HepG2 (cell line): Measurements from ENCODE around the gene EMC9. TPM values are rescaled to one million over a fixed set of nuclear protein-coding genes. Genes with fewer than 3 reads are reported as not detected.
A peak's percentile ranks its signal among the peaks of the same experiment; 100 is the strongest.

Experiments
- HNF4A ChIP-seq: sonication (generic); formaldehyde crosslinking; IDR thresholded peaks from 2 replicates; pipeline ENCODE4 v1.4.0; 2020; ENCODE audit warnings: missing genetic modification reagents
- KDM6A ChIP-seq: IDR thresholded peaks from 2 replicates; pipeline ENCODE4 v1.6.1; 2016; ENCODE audit warnings: low read depth
- NKX3-1 ChIP-seq: sonication (generic); formaldehyde crosslinking; IDR thresholded peaks from 2 replicates; pipeline ENCODE4 v1.5.0; 2020; ENCODE audit warnings: missing genetic modification reagents
- PPARG ChIP-seq: conservative IDR thresholded peaks from 2 replicates; pipeline ENCODE4 v1.6.1; 2016; ENCODE audit warnings: missing biosample characterization, missing genetic modification reagents
- RAD21 ChIP-seq: fragments of 450-650 bp; formaldehyde crosslinking; IDR thresholded peaks from 2 replicates; pipeline ENCODE4 v1.5.0; 2020; ENCODE audit warnings: mild to moderate bottlenecking
- RARG ChIP-seq: sonication (generic); formaldehyde crosslinking; IDR thresholded peaks from 2 replicates; pipeline ENCODE4 v1.4.0; 2020; ENCODE audit warnings: low read depth, mild to moderate bottlenecking, missing genetic modification reagents
- RFX1 ChIP-seq: fragments of 450-650 bp; IDR thresholded peaks from 2 replicates; pipeline ENCODE4 v1.6.1; 2017
- RFX3 ChIP-seq: IDR thresholded peaks from 2 replicates; pipeline ENCODE4 v1.6.1; 2016; ENCODE audit warnings: missing biosample characterization, missing genetic modification reagents
- SRF ChIP-seq: IDR thresholded peaks from 2 replicates; pipeline ENCODE4 v1.6.1; 2011; ENCODE audit warnings: mild to moderate bottlenecking, low read depth, low read length, moderate library complexity
- TEAD3 ChIP-seq: optimal IDR thresholded peaks from 2 replicates; pipeline ENCODE3; 2016; ENCODE audit warnings: borderline replicate concordance
- ZFP37 ChIP-seq: sonication (generic); formaldehyde crosslinking; IDR thresholded peaks from 2 replicates; pipeline ENCODE4 v1.4.0; 2020; ENCODE audit warnings: missing genetic modification reagents, borderline replicate concordance
- ZFP62 ChIP-seq: sonication (generic); formaldehyde crosslinking; IDR thresholded peaks from 2 replicates; pipeline ENCODE4 v1.4.0; 2020; ENCODE audit warnings: missing genetic modification reagents
- ZKSCAN1 ChIP-seq: fragments of 150-350 bp; IDR thresholded peaks from 2 replicates; pipeline ENCODE4 v1.6.1; 2014; ENCODE audit warnings: low read length
- ZNF280B ChIP-seq: sonication (generic); formaldehyde crosslinking; IDR thresholded peaks from 2 replicates; pipeline ENCODE4 v1.5.0; 2020; ENCODE audit warnings: missing genetic modification reagents, mild to moderate bottlenecking, borderline replicate concordance
- ZNF292 ChIP-seq: sonication (generic); formaldehyde crosslinking; IDR thresholded peaks from 2 replicates; pipeline ENCODE4 v1.8.1; 2022; ENCODE audit warnings: mild to moderate bottlenecking, low read depth, missing genetic modification reagents, borderline replicate concordance
- ZNF503 ChIP-seq: sonication (generic); formaldehyde crosslinking; IDR thresholded peaks from 2 replicates; pipeline ENCODE4 v1.4.0; 2020; ENCODE audit warnings: missing genetic modification reagents
- ZNF569 ChIP-seq: sonication (generic); formaldehyde crosslinking; IDR thresholded peaks from 2 replicates; pipeline ENCODE4 v1.5.0; 2020; ENCODE audit warnings: mild to moderate bottlenecking, missing genetic modification reagents, moderate library complexity, borderline replicate concordance
- ZNF616 ChIP-seq: sonication (generic); formaldehyde crosslinking; IDR thresholded peaks from 2 replicates; pipeline ENCODE4 v1.5.0; 2020; ENCODE audit warnings: low read depth, mild to moderate bottlenecking, missing genetic modification reagents
- polyA plus RNA-seq, 8 experiments: library from polyadenylated mRNA; depleted of rRNA in 3 of 8; stranded (reverse) in 7 of 8; unstranded in 1 of 8; fragments of >200 nt; fragmentation: Illumina TruSeq in 4 of 8; extraction: Trizol in 4 of 8; gene quantifications; 2 replicates each; pipeline versions ENCODE4 v1.2.1 to v1.2.3, GENCODE V29; 2011 to 2016; ENCODE audit warnings: low read depth in 4 of 8, missing spikeins in 1 of 8, mixed read lengths in 1 of 8; ENCODE audit not compliant: insufficient read depth in 1 of 8
- total RNA-seq, 5 experiments: library from RNA; depleted of rRNA; stranded (reverse); fragments of >200 nt; fragmentation: Illumina TruSeq; extraction: Trizol; gene quantifications; 2 replicates each; pipeline ENCODE4 v1.2.3, GENCODE V29; 2016; ENCODE audit warnings: low read depth in 1 of 5
- TF ChIP-seq, protein P1 (sequence below): sonication (generic); formaldehyde crosslinking; conservative IDR thresholded peaks from 2 replicates; pipeline ENCODE4 v1.8.1; 2023; ENCODE audit warnings: missing genetic modification reagents
- TF ChIP-seq, protein P2 (sequence below): sonication (generic); formaldehyde crosslinking; IDR thresholded peaks from 2 replicates; pipeline ENCODE4 v1.4.0; 2020; ENCODE audit warnings: missing genetic modification reagents, borderline replicate concordance

Gene EMC9
- total and polyA plus RNA-seq, 2 of the 13 experiments (the other 11 are each of a cell fraction or from before 2014, with no cell fraction given), result 60.5 to 78.7 TPM

DNA sequence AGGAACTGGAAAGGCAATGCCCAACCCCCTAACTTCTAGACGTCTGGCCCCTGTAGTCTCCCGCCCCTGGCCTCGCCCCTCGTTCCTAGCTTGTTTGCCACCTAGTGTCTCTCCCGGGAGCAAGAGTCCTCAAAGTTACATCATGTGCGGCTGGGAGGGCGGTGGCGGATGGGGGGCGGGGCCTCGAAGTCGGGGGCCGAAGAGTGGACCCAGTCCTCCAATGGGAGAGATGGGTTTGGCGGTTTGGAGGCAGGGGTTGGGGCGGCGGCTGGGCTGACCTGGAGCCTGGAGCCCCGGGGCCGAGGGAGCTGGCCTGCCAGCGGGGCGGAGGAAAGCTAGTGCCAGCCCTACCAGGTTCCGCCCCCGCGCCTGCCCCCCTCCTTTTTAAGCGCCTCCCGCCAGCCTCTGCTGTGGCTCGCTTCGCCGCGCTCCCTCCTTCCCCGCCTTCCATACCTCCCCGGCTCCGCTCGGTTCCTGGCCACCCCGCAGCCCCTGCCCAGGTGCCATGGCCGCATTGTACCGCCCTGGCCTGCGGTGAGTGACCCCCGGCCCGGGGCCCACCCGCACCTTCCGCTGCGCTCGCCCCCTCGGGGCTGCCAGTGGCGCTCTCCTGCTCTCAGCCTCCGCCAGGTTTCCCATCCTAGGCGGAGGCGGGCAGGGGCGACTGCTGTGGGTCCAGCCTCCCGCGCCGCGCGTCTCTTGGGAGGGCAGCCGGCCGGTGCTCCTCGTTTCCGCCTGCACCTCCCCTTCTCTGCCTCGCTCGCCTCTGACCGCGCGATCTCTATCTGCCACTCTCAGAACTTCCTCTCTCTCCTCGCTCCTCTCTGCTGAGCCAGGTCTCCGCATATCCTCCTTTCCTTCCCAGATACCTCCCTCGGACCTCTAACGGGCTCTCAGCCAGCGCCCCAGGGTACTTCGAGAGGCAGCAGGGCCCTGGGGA is 47.2 kb downstream of the EMC9 start, which contains the start of gene PCK2 (continued):
- TF ChIP-seq ZNF280B (no peak), ZNF616 (CRISPR knock-in tag) (peak; percentile 94), RAD21 (CRISPR knock-in tag) (peak; percentile 83), ZFP37 (CRISPR knock-in tag) (peak; percentile 94), TEAD3 (CRISPR knock-in tag) (peak; percentile 82), NKX3-1 (peak; percentile 92), ZNF503 (CRISPR knock-in tag) (peak; percentile 90), RARG (peak; percentile 17; the same call in 1 of the 2 replicates), ZFP62 (CRISPR knock-in tag) (peak; percentile 93; the same call in 1 of the 2 replicates), ZNF569 (CRISPR knock-in tag) (peak; percentile 78; the same call in 1 of the 2 replicates), RFX3 (CRISPR knock-in tag) (no peak; the same call in 1 of the 2 replicates), ZNF292 (CRISPR knock-in tag) (peak; percentile 79), HNF4A (CRISPR knock-in tag) (peak; percentile 90), KDM6A (peak; percentile 71), RFX1 (no peak), SRF (peak; percentile 53; the same call in 1 of the 2 replicates), ZKSCAN1 (no peak), PPARG (CRISPR knock-in tag) (peak; percentile 75)
- TF ChIP-seq, protein P1, sequence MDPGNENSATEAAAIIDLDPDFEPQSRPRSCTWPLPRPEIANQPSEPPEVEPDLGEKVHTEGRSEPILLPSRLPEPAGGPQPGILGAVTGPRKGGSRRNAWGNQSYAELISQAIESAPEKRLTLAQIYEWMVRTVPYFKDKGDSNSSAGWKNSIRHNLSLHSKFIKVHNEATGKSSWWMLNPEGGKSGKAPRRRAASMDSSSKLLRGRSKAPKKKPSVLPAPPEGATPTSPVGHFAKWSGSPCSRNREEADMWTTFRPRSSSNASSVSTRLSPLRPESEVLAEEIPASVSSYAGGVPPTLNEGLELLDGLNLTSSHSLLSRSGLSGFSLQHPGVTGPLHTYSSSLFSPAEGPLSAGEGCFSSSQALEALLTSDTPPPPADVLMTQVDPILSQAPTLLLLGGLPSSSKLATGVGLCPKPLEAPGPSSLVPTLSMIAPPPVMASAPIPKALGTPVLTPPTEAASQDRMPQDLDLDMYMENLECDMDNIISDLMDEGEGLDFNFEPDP (CRISPR knock-in tag), result no peak
- TF ChIP-seq, protein P2, sequence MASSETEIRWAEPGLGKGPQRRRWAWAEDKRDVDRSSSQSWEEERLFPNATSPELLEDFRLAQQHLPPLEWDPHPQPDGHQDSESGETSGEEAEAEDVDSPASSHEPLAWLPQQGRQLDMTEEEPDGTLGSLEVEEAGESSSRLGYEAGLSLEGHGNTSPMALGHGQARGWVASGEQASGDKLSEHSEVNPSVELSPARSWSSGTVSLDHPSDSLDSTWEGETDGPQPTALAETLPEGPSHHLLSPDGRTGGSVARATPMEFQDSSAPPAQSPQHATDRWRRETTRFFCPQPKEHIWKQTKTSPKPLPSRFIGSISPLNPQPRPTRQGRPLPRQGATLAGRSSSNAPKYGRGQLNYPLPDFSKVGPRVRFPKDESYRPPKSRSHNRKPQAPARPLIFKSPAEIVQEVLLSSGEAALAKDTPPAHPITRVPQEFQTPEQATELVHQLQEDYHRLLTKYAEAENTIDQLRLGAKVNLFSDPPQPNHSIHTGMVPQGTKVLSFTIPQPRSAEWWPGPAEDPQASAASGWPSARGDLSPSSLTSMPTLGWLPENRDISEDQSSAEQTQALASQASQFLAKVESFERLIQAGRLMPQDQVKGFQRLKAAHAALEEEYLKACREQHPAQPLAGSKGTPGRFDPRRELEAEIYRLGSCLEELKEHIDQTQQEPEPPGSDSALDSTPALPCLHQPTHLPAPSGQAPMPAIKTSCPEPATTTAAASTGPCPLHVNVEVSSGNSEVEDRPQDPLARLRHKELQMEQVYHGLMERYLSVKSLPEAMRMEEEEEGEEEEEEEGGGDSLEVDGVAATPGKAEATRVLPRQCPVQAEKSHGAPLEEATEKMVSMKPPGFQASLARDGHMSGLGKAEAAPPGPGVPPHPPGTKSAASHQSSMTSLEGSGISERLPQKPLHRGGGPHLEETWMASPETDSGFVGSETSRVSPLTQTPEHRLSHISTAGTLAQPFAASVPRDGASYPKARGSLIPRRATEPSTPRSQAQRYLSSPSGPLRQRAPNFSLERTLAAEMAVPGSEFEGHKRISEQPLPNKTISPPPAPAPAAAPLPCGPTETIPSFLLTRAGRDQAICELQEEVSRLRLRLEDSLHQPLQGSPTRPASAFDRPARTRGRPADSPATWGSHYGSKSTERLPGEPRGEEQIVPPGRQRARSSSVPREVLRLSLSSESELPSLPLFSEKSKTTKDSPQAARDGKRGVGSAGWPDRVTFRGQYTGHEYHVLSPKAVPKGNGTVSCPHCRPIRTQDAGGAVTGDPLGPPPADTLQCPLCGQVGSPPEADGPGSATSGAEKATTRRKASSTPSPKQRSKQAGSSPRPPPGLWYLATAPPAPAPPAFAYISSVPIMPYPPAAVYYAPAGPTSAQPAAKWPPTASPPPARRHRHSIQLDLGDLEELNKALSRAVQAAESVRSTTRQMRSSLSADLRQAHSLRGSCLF, result peak; percentile 85
